Mesenteric fat pad (tissue), 1 donor: Measurements from ENCODE around the gene PRKCG. TPM values are rescaled to one million over a fixed set of nuclear protein-coding genes. Genes with fewer than 3 reads are reported as not detected.

Experiments
- DNase-seq: peaks from one replicate; pipeline ENCODE4 v3.0.0-alpha.2; 2020; ENCODE audit warnings: low spot score
- total RNA-seq: library from RNA; stranded (reverse); fragmentation: NEBNext Ultra II Directional; extraction: Animal tissue kit (Norgen Biotek cat#: 25700); gene quantifications from one replicate; pipeline ENCODE4 v1.2.1, GENCODE V29; 2021
- donor health status: DM: yes; HTN: yes; CAD: no.

Gene PRKCG
- total RNA-seq, 1 donor from 2014 or later, result not detected

- no peak for DNase-seq
Measured at GRCh38 chr19:53871454-53871853, 10.5 kb upstream of the PRKCG start.

- DNase-seq, result no peak
Measured at GRCh38 chr19:53872762-53873161, 9.2 kb upstream of the PRKCG start.

GRCh38 chr19:53873773-53874605, 8.0 kb upstream of the PRKCG start:
- no peak for DNase-seq

GRCh38 chr19:53874606-53874990, 7.4 kb upstream of the PRKCG start:
- DNase-seq, result no peak

- DNase-seq, result no peak
Measured at GRCh38 chr19:53875602-53876325, 6.2 kb upstream of the PRKCG start.

GRCh38 chr19:53876651-53877224, 5.3 kb upstream of the PRKCG start:
- DNase-seq, result no peak

- no peak for DNase-seq
Measured at GRCh38 chr19:53877361-53877766, 4.6 kb upstream of the PRKCG start.

- no peak for DNase-seq
Measured at GRCh38 chr19:53878776-53879139, 3.2 kb upstream of the PRKCG start.

GRCh38 chr19:53879140-53880081, 2.6 kb upstream of the PRKCG start:
- peak; percentile 99 for DNase-seq

- DNase-seq, result no peak
Measured at GRCh38 chr19:53880711-53881481, 1.1 kb upstream of the PRKCG start.

GRCh38 chr19:53882391-53883050, 524 bp downstream of the PRKCG start:
- DNase-seq, result no peak

GRCh38 chr19:53883231-53883661, 1.2 kb downstream of the PRKCG start:
- no peak for DNase-seq

- no peak for DNase-seq
Measured at GRCh38 chr19:53883741-53884140, 1.7 kb downstream of the PRKCG start.

GRCh38 chr19:53884256-53884655, 2.3 kb downstream of the PRKCG start:
- DNase-seq, result no peak

- no peak for DNase-seq
Measured at GRCh38 chr19:53885036-53885435, 3.0 kb downstream of the PRKCG start.

GRCh38 chr19:53892301-53892980, 10.4 kb downstream of the PRKCG start:
- no peak for DNase-seq

- no peak for DNase-seq
Measured at GRCh38 chr19:53892981-53893325, 11.0 kb downstream of the PRKCG start.

GRCh38 chr19:53894707-53895106, 12.7 kb downstream of the PRKCG start:
- no peak for DNase-seq

GRCh38 chr19:53896682-53897081, 14.7 kb downstream of the PRKCG start:
- no peak for DNase-seq
